Stomach (tissue), 9 donors: ENCODE results near the gene MRPS18A. TPM values are rescaled to one million over a fixed set of nuclear protein-coding genes. Genes with fewer than 3 reads are reported as not detected.
"Not testable (repeated sequence)": the region's sequence is repeated elsewhere in the genome, so short reads cannot be mapped to it uniquely, and the experiment has no call there.

Experiments used
- DNase-seq, 2 donors: peaks; one replicate each; pipeline versions ENCODE4 v3.0.0 to v3.0.0-alpha.2; 2013 to 2019
- H3K27ac ChIP-seq, 5 donors: fragments of 200-600 bp in 4 of 5; sonication (generic) in 4 of 5; one replicate each; pipeline ENCODE4 v1.5.1; 2013 to 2019; ENCODE audit warnings: mild to moderate bottlenecking in 1 of 5, moderate library complexity in 1 of 5
- H3K27me3 ChIP-seq, 3 donors: fragments of 200-600 bp; sonication (generic); one replicate each; pipeline ENCODE4 v1.5.1; 2017 to 2019; ENCODE audit warnings: mixed run types in 1 of 3
- H3K36me3 ChIP-seq, 4 donors: fragments of 200-600 bp; sonication (generic); 1 replicate in 3 of 4; 2 replicates in 1 of 4; pipeline ENCODE4 v1.5.1; 2016 to 2019
- H3K4me1 ChIP-seq, 4 donors: fragments of 200-600 bp; sonication (generic); one replicate each; pipeline ENCODE4 v1.5.1; 2016 to 2019
- H3K4me3 ChIP-seq, 4 donors: fragments of 200-600 bp; sonication (generic) in 3 of 4; one replicate each; pipeline ENCODE4 v1.5.1; 2016 to 2019; ENCODE audit warnings: mild to moderate bottlenecking in 1 of 4
- H3K9me3 ChIP-seq, 4 donors: fragments of 200-600 bp; sonication (generic); one replicate each; pipeline ENCODE4 v1.5.1; 2016 to 2019
- CTCF ChIP-seq, 7 experiments: fragments of 450-650 bp in 4 of 7; fragments of 200-600 bp in 3 of 7; sonication (generic) in 3 of 7; IDR thresholded peaks; one replicate each; pipeline ENCODE4 v1.5.1; 2016 to 2019; ENCODE audit warnings: antibody characterized with exemption in 7 of 7, control low read depth in 2 of 7, mild to moderate bottlenecking in 1 of 7
- EP300 ChIP-seq: sonication (generic); formaldehyde crosslinking; IDR thresholded peaks from one replicate; pipeline ENCODE4 v1.6.1; 2017; ENCODE audit warnings: antibody characterized with exemption
- POLR2A ChIP-seq, 4 donors: fragments of 450-650 bp; IDR thresholded peaks; one replicate each; pipeline ENCODE4 v1.6.1; 2016; ENCODE audit warnings: antibody characterized with exemption in 4 of 4, control low read depth in 2 of 4, mild to moderate bottlenecking in 1 of 4, moderate library complexity in 1 of 4
- POLR2AphosphoS5 ChIP-seq, 3 donors: sonication (generic); formaldehyde crosslinking; IDR thresholded peaks; one replicate each; pipeline ENCODE4 v1.6.1; 2016; ENCODE audit warnings: antibody characterized with exemption in 3 of 3
- WGBS, 5 donors: extraction: QIAGEN DNeasy Blood & Tissue Kit in 3 of 5; methylation state at CpG; one replicate each; pipeline versions ENCODE4 v1.1.5 to v1.1.7; 2013 to 2018; 5-methylcytosine and 5-hydroxymethylcytosine counted together
- intact Hi-C: fragments of 100-400 bp; cut with DNase I; formaldehyde crosslinking; loops from one replicate; pipeline ENCODE4 v1.15.1; 2023; ENCODE audit warnings: low total_unique reads
- polyA plus RNA-seq, 3 donors: library from polyadenylated mRNA; stranded (reverse); fragments of 200-250 nt; gene quantifications; one replicate each; pipeline ENCODE4 v1.2.3, GENCODE V29; 2013
- total RNA-seq, 5 donors: library from RNA; depleted of rRNA; stranded (reverse); fragments of >200 nt; gene quantifications; one replicate each; pipeline versions ENCODE4 v1.1.0 to v1.2.3, GENCODE V29; 2014 to 2016
- donor health status: healthy with polysubstance abuse.
- donor health status: Bipolar disorder and iron deficiency.
- donor health status: healthy.

Gene MRPS18A
- total and polyA plus RNA-seq, 8 donors = 1.7 to 111 (median 36.9) TPM

DNA sequence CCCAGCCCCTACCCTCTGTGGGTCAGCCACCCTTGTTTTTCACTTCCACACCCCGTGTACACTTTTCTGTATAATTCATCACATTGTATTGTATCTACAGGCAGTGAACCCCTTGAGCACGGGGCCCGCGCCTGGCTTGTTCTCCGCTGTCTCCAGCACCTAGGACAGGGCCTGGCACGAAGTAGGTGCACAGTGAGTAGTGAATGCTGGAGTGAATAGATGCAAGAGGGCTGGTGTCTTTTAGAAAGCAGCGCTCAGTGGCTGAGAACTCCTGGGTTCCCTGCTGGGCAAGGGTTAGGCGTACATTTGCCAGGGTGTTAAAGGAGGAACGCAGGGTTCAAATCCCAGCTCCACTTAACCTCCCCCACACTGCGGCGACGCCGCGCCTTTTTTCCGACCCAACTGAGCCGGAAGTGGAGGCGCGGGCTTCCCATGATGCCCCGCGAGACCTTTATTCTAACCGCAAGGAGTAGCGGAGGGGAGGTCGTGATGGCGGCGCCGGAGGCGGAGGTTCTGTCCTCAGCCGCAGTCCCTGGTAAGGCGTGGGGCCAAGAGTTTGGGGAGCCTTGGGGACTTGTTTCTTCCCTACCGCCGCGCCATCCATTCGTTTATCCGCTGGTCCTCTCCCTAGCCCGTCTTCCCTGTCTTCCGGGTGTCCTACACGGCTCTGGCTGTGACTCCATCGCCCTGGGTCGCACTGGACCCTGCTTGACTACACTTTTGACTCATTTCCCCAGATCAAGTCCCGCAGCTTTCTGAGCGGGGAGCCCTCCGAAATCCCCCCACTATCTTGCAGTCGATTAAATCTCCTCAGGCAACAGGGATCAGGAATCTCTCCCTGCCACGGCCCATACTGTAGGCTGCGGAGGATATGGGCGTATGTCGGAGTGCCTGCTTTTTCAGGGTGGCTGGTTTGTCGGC lies 51.9 kb downstream of the MRPS18A start, which contains the start of gene MAD2L1BP:
TSS of gene MAD2L1BP (plus strand) at position 454 of the 921 bp plus-strand sequence. CDS start at position 490, 36 bp downstream.
- 3 to 5% (median 4%) methylated on average over 44 to 48 of the region's 48 CpGs for WGBS, 5 donors
- intact Hi-C loops = no loop called here
- Histone ChIP-seq H3K27ac (peak within 1 kb of the TSS; percentile 87 to 93 (median 88)), H3K27me3 (no peaks in the 10 kb centered on the region), H3K36me3 (peaks cover 15 to 36% (median 32%) of the 10 kb centered on the region in 4 donors), H3K4me1 (peaks cover 28 to 56% (median 47%) of the 10 kb centered on the region in 4 donors), H3K4me3 (peak within 1 kb of the TSS; percentile 64 to 91 (median 74)), H3K9me3 (no peaks in the 10 kb centered on the region)
- no peak for TF ChIP-seq CTCF (IDR thresholded peaks at IDR 0.05)
- peak; percentile 86 to 97 (median 94) for TF ChIP-seq POLR2AphosphoS5 (IDR thresholded peaks at IDR 0.05)
- peak in 1 of 4 donors; percentile 54 for TF ChIP-seq POLR2A (IDR thresholded peaks at IDR 0.05)
- TF ChIP-seq EP300 = no peak
- peak; percentile 89 to 95 for DNase-seq

DNA sequence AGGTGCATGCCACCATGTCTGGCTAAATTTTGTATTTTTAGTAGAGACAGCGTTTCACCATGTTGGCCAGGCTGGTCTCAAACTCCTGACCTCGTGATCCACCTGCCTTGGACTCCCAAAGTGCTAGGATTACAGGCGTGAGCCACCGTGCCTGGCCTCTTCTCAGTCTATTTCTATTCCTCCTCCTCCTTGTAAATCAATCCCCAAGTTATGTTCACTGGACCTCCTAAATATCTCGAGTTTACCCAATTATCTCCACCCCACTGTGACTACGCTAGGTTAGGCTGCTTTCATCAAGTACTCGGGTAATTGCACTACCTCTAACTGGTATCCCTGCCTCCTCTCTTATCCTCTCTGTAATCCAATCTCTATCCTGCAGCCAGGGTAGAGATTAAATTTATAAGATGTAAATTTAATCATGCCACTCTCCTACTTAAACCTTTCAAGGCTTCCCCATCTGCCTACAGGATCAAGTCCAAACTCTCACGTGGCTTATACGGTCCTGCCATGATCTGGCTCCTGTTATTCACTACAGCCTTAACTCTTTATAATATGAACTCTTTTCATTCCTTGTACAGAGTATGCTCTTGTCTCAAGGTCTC lies 52.8 kb downstream of the MRPS18A start:
- 64 to 73% (median 68%) methylated on average over 9 of the region's 9 CpGs for WGBS, 5 donors
- Histone ChIP-seq H3K4me1 (peaks cover 33 to 57% (median 50%) of the 10 kb centered on the region in 4 donors), H3K27ac (peak overlapping the region in 4 of 5 donors; percentile 88 to 93 (median 89)), H3K27me3 (no peaks in the 10 kb centered on the region), H3K36me3 (peaks cover 7 to 28% (median 24%) of the 10 kb centered on the region in 4 donors), H3K4me3 (peak overlapping the region in 1 of 4 donors; percentile 71), H3K9me3 (no peaks in the 10 kb centered on the region)
- no peak for DNase-seq
- intact Hi-C loops = no loop called here
- no peak for TF ChIP-seq EP300
- no peak for TF ChIP-seq CTCF (IDR thresholded peaks at IDR 0.05)
- no peak for TF ChIP-seq POLR2A (IDR thresholded peaks at IDR 0.05)
- TF ChIP-seq POLR2AphosphoS5 (IDR thresholded peaks at IDR 0.05) = no peak

DNA sequence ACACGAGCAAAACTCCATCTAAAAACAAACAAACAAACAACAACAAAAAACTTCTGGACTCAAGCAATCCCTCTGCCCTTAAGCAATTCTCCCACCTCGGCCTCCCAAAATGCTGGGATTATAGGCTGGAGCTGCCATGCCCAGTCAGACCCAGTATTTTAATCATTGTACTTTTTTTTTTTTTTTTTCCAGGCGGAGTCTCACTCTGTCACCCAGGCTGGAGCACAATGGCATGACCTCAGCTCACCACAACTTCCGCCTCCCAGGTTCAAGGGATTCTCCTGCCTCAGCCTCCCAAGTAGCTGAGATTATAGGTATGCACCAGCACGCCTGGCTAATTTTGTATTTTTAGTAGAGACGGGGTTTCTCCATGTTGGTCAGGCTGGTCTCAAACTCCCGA lies 54.6 kb downstream of the MRPS18A start:
- H3K27me3 ChIP-seq, H3K27ac ChIP-seq, H3K36me3 ChIP-seq, intact Hi-C loops, H3K4me3 ChIP-seq, H3K9me3 ChIP-seq, DNase-seq: not testable (repeated sequence)
- 85 to 92% (median 90%) methylated on average over 7 of the region's 7 CpGs for WGBS, 5 donors
- peaks cover 26 to 45% (median 39%) of the 10 kb centered on the region in 4 donors for H3K4me1 ChIP-seq

- Histone ChIP-seq H3K27ac (peak overlapping the region in 3 of 5 donors; percentile 96 to 99 (median 98)), H3K4me1 (peaks cover 22 to 46% (median 37%) of the 10 kb centered on the region in 4 donors), H3K4me3 (no peak overlapping the region), H3K36me3 (peaks cover 1 to 6% (median 3%) of the 10 kb centered on the region in 4 donors), H3K9me3 (no peaks in the 10 kb centered on the region), H3K27me3 (no peaks in the 10 kb centered on the region)
- intact Hi-C loops = no loop called here
- no peak for TF ChIP-seq CTCF (IDR thresholded peaks at IDR 0.05)
- DNase-seq = no peak
- WGBS, 5 donors = 74 to 100% (median 82%) methylated on average over 1 of the region's 1 CpG
Measured at GRCh38 chr6:43630980-43631619, 56.5 kb downstream of the MRPS18A start.
